ENCODE data around the gene AGBL3. TPM values are rescaled to one million over a fixed set of nuclear protein-coding genes. Genes with fewer than 3 reads are reported as not detected.

Gene AGBL3
- polyA plus RNA-seq, 1 experiment, result 0.32 TPM

DNA sequence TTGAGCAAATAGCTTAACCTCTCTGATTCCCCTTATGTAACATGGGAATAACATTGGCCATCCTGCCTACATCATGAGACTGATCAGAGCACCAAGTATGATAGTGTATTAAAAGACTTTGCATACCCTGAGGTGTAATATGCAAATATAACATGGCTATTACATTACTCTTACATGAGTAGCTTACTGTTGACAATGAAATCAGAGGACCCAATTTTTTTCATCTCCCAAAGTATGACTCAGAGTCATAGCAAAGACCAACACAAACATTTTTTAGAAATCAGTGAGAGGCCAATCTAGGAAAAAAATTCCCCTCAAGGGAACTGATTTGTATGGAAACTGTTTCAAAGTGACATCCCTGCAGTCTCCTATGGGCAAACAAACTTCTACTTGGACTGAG, 114.5 kb downstream of the AGBL3 start:
- Histone ChIP-seq H3K4me3 (ENCODE audit: low read depth, low read length) (no peak overlapping the region), H3K36me3 (ENCODE audit: control insufficient read depth, insufficient read depth, low read length) (no peaks in the 10 kb centered on the region), H3K27me3 (ENCODE audit: control insufficient read depth, insufficient read depth, low read length) (no peaks in the 10 kb centered on the region)
- POLR2A ChIA-PET, result no interaction called here
- peak; percentile 6 for DNase-seq (ENCODE audit: low read depth)
- CTCF ChIA-PET, result no interaction called here
- TF ChIP-seq, protein P1, sequence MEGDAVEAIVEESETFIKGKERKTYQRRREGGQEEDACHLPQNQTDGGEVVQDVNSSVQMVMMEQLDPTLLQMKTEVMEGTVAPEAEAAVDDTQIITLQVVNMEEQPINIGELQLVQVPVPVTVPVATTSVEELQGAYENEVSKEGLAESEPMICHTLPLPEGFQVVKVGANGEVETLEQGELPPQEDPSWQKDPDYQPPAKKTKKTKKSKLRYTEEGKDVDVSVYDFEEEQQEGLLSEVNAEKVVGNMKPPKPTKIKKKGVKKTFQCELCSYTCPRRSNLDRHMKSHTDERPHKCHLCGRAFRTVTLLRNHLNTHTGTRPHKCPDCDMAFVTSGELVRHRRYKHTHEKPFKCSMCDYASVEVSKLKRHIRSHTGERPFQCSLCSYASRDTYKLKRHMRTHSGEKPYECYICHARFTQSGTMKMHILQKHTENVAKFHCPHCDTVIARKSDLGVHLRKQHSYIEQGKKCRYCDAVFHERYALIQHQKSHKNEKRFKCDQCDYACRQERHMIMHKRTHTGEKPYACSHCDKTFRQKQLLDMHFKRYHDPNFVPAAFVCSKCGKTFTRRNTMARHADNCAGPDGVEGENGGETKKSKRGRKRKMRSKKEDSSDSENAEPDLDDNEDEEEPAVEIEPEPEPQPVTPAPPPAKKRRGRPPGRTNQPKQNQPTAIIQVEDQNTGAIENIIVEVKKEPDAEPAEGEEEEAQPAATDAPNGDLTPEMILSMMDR (IDR thresholded peaks at IDR 0.05; ENCODE audit: insufficient read depth, low read depth, low read length), result no peak

DNA sequence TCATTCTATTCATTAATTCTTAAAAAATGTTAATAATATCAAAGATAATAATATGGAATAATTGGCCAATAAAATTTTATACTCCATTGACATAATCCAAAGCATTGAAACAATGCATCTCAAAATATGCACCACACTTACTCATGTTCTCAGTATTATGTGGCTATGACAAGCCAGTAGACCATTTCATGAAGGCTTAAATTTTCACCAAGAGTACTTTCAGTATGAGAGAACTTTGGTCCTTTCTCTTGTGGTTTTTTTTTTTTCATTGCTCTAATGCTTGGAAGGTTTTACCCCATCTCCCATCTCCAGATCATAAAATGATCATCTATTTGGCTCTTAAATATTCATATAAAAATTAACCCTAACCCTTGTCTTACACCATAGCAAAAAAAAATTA, 116.1 kb downstream of the AGBL3 start:
- POLR2A ChIA-PET, result no interaction called here

DNA sequence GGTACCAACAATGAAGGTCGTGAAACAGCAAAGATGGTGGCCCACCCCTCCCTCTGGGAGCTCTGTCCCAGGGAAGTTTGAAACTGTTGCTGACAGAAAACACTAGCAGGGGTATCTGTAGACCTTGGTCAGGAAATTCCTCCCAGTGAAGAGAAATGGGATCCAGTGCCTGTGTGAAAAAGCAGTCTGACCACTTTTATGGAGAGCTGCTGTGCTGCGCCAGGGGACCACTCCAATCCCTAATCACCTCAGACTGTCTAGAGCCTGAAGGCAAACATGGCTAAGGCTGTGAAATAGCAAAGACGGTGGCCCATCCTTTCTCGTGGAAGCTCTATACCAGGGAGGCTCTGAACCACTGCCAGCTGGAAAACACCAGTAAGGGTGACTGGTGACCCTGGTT, 123.3 kb downstream of the AGBL3 start:
- H3K4me3 ChIP-seq (ENCODE audit: low read depth, low read length), result no peak overlapping the region
- TF ChIP-seq, protein P1 (IDR thresholded peaks at IDR 0.05; ENCODE audit: insufficient read depth, low read depth, low read length), result no peak
- ChIA-PET CTCF (no interaction called here), POLR2A (no interaction called here)
- DNase-seq (ENCODE audit: low read depth), result no peak
- H3K27me3 ChIP-seq (ENCODE audit: control insufficient read depth, insufficient read depth, low read length), result no peaks in the 10 kb centered on the region; the same call in 1 of the 2 replicates
- no peaks in the 10 kb centered on the region for H3K36me3 ChIP-seq (ENCODE audit: control insufficient read depth, insufficient read depth, low read length)

More for the DNA sequence above, 116.1 kb downstream of the AGBL3 start:
- TF ChIP-seq, protein P1 (IDR thresholded peaks at IDR 0.05; ENCODE audit: insufficient read depth, low read depth, low read length), result no peak
- no peaks in the 10 kb centered on the region for H3K36me3 ChIP-seq (ENCODE audit: control insufficient read depth, insufficient read depth, low read length)
- CTCF ChIA-PET, result no interaction called here
- H3K4me3 ChIP-seq (ENCODE audit: low read depth, low read length), result no peak overlapping the region
- H3K27me3 ChIP-seq (ENCODE audit: control insufficient read depth, insufficient read depth, low read length), result no peaks in the 10 kb centered on the region
- no peak for DNase-seq (ENCODE audit: low read depth)

DNA sequence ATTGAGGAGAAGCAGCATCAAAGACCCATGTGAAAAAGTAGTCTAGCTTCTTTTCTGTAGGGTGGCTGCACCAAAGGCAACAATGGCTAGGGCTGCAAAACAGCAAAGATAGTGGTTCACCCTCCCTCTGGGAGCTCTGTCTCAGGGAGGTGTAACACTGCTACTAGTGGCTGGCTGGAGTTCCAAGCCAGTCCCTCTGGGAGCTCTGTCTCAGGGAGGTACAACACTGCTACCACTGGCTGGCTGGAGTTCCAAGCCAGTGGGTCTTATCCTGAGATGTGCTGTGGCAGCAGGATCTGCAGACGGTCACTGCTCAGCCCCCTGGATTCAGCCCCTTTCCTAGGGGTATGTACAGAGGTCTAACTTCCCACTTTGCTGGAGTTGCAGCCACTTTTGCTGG, 123.7 kb downstream of the AGBL3 start:
- H3K36me3 ChIP-seq (ENCODE audit: control insufficient read depth, insufficient read depth, low read length), result no peaks in the 10 kb centered on the region
- POLR2A ChIA-PET, result no interaction called here
- H3K4me3 ChIP-seq (ENCODE audit: low read depth, low read length), result no peak overlapping the region
- TF ChIP-seq, protein P1 (IDR thresholded peaks at IDR 0.05; ENCODE audit: insufficient read depth, low read depth, low read length), result no peak
- H3K27me3 ChIP-seq (ENCODE audit: control insufficient read depth, insufficient read depth, low read length), result no peaks in the 10 kb centered on the region; the same call in 1 of the 2 replicates
- no peak for DNase-seq (ENCODE audit: low read depth)
- CTCF ChIA-PET, result interaction anchor here (0.6 kb wide), 1 partner anchor 354 kb away, joined by 3 read pairs; no protein-coding TSS in a partner anchor

DNA sequence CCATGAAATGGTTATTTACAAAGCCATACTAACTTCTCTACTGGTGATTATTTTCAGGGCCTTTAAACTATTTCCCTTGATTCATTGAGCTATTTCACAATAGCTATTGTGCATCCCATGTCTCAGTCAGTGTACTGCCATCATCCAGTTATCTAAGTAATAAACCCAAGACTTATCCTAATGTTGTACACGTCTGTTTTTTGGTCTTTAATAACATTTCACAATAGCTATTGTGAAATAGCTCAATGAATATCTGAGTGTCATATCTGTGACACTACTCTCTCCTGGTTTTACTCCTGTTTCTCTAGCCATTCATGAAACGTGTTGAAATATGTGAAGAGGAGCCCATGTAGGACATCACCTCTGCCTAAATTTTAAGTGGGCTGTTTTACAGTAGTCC, 125.1 kb downstream of the AGBL3 start:
- CTCF ChIA-PET, result interaction anchor here (0.9 kb wide), 1 partner anchor 13 kb away, joined by 3 read pairs; no protein-coding TSS in a partner anchor
- POLR2A ChIA-PET, result no interaction called here
- H3K36me3 ChIP-seq (ENCODE audit: control insufficient read depth, insufficient read depth, low read length), result no peaks in the 10 kb centered on the region
- no peaks in the 10 kb centered on the region; the same call in 1 of the 2 replicates for H3K27me3 ChIP-seq (ENCODE audit: control insufficient read depth, insufficient read depth, low read length)
- TF ChIP-seq, protein P1 (IDR thresholded peaks at IDR 0.05; ENCODE audit: insufficient read depth, low read depth, low read length), result no peak
- no peak for DNase-seq (ENCODE audit: low read depth)
- no peak overlapping the region for H3K4me3 ChIP-seq (ENCODE audit: low read depth, low read length)

Measured in BJ (cell line).